ENCODE results near the gene GDF11. TPM values are rescaled to one million over a fixed set of nuclear protein-coding genes. Genes with fewer than 3 reads are reported as not detected.

Gene GDF11
- total and polyA plus RNA-seq, 11 donors, result 6.9 to 18.2 (median 12.4) TPM

DNA sequence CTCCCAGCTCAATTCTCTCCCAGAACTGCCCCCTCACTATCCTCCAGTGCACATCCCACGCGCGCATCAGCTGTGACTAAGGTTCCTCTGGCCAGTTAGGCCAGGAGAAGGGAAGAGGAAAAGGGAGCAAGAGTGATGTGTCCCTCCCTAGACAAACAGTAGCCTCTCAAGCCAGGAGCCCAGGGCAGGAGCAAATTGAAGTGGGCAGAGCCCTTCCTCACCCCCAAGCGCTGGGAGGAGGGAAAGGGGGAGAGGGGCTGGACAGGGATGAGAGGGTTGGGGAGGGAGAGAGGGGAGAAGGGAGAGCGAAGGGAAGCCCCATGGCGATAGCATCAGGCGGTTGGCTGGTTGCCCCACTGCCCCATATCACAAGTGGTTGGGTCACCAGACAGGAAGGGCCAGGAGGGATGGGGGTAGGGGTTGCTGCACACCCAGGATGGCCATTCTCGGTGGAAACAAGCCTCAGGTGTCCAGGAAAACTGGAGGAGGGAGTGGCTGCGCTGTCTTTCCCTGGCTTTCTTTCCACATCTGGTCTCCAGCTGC is 15.2 kb upstream of the GDF11 start:
- peak overlapping the region; percentile 64 to 96 (median 86) for H3K4me3 ChIP-seq
- DNase-seq, result peak in 4 of 5 donors; percentile 62 to 74 (median 69)
- ATAC-seq, result peak in 3 of 4 donors; percentile 2 to 4 (median 3)
- peaks cover 0 to 48% (median 36%) of the 10 kb centered on the region in 9 donors for H3K36me3 ChIP-seq
- intact Hi-C loops (cut with DNase I), result loop anchor here in 2 of 10 donors (2.0 kb wide), 2 partner anchors 19 to 47 kb away; a partner anchor contains a TSS
- no peaks in the 10 kb centered on the region for H3K27me3 ChIP-seq
- no peaks in the 10 kb centered on the region for H3K9me3 ChIP-seq
- H3K4me1 ChIP-seq, result peaks cover 10 to 70% (median 56%) of the 10 kb centered on the region in 12 donors
- no peak for TF ChIP-seq CTCF (IDR thresholded peaks at IDR 0.05)
- TF ChIP-seq POLR2A (IDR thresholded peaks at IDR 0.05), result no peak
- 4 to 14% (median 8%) methylated on average over 9 of the region's 9 CpGs for WGBS, 4 donors
- H3K27ac ChIP-seq, result peak overlapping the region; percentile 97 to 100 (median 99)

- ATAC-seq (peak; percentile 12 to 54 (median 46)), DNase-seq (peak; percentile 88 to 90 (median 90))
- TF ChIP-seq CTCF (IDR thresholded peaks at IDR 0.05), result no peak
- TF ChIP-seq POLR2A (IDR thresholded peaks at IDR 0.05), result no peak
- Histone ChIP-seq H3K4me1 (peaks cover 10 to 64% (median 53%) of the 10 kb centered on the region in 12 donors), H3K27me3 (no peaks in the 10 kb centered on the region), H3K4me3 (peak overlapping the region; percentile 64 to 96 (median 86)), H3K36me3 (peaks cover 0 to 42% (median 36%) of the 10 kb centered on the region in 9 donors), H3K27ac (peak overlapping the region; percentile 97 to 100 (median 99)), H3K9me3 (no peaks in the 10 kb centered on the region)
- WGBS, 4 donors, result 0 to 1% (median 1%) methylated on average over 40 to 61 of the region's 61 CpGs
- intact Hi-C loops (cut with DNase I), result loop anchor here in 2 of 10 donors (2.0 kb wide), 2 partner anchors 20 to 48 kb away; a partner anchor contains a TSS
Observed at GRCh38 chr12:55728186-55728938, 14.6 kb upstream of the GDF11 start.

DNA sequence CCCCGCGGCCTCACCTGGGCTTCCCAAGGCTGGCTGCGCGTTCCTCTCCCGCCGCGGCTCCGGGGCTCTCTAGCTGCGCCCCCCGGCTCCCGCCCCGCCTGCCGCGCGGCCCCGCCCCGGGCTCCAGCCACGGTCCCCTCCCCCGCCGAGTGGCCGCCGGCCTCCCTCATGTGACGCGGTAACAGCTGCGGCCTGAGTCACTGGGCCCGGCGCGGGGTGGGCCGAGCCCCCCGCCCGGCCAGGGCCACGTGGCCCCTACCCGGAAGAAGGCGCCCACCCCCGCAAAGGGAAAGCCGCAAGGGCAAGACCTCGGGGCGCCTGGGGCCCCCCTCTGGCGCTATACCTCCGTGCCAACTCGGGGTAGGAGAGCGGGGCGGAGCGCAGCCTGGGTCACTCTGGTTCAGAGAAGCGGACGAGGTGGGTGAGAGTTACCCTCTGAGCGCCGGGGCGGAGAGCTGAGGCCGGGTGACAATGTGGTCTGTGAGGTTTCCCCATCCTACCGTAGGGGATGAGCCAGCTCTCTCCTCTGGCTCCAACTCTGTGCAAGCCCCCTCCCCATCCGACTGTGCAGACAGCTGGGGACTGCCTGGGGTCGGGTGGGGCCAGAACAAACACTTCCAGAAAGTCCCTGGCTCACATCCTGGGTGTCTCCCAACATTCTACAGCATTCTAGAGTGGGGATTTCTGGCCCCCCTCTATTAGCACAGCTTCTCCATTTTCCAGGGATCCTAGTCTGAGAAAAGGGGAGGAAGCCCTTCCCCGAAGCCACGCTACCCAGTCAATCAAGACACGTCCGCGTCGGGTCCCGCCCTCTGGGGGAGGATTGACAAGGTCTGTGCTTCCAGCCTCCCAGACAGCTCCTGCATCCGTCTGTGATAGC is 13.7 kb upstream of the GDF11 start, which contains the start of gene CD63:
TSS of gene CD63 (minus strand) at position 71 of the 880 bp plus-strand sequence. CDS start 668 bp downstream, outside the sequence.
- WGBS, 4 donors, result 0 to 1% (median 0%) methylated on average over 15 to 61 of the region's 61 CpGs
- H3K9me3 ChIP-seq, result no peaks in the 10 kb centered on the region

More for the DNA sequence above, 13.7 kb upstream of the GDF11 start, which contains the start of gene CD63:
- Histone ChIP-seq H3K27ac (peak within 1 kb of the TSS; percentile 97 to 100 (median 99)), H3K4me3 (peak within 1 kb of the TSS; percentile 64 to 96 (median 86)), H3K4me1 (peaks cover 10 to 56% (median 45%) of the 10 kb centered on the region in 12 donors), H3K27me3 (no peaks in the 10 kb centered on the region), H3K36me3 (peaks cover 0 to 34% (median 30%) of the 10 kb centered on the region in 9 donors)
- intact Hi-C loops (cut with DNase I), result loop anchor here in 2 of 10 donors (2.0 kb wide), 2 partner anchors 20 to 48 kb away; a partner anchor contains a TSS
- peak in 1 of 2 donors; percentile 86 for TF ChIP-seq POLR2A (IDR thresholded peaks at IDR 0.05)
- TF ChIP-seq CTCF (IDR thresholded peaks at IDR 0.05), result no peak
- DNase-seq (peak; percentile 94 to 96 (median 94)), ATAC-seq (peak; percentile 78 to 89 (median 85))
